ENCODE measurements around the gene POLD4. TPM values are rescaled to one million over a fixed set of nuclear protein-coding genes. Genes with fewer than 3 reads are reported as not detected.

The POLD4 gene
- total RNA-seq, 2 donors from 2014 or later, result 40.7 to 47.6 TPM

DNA sequence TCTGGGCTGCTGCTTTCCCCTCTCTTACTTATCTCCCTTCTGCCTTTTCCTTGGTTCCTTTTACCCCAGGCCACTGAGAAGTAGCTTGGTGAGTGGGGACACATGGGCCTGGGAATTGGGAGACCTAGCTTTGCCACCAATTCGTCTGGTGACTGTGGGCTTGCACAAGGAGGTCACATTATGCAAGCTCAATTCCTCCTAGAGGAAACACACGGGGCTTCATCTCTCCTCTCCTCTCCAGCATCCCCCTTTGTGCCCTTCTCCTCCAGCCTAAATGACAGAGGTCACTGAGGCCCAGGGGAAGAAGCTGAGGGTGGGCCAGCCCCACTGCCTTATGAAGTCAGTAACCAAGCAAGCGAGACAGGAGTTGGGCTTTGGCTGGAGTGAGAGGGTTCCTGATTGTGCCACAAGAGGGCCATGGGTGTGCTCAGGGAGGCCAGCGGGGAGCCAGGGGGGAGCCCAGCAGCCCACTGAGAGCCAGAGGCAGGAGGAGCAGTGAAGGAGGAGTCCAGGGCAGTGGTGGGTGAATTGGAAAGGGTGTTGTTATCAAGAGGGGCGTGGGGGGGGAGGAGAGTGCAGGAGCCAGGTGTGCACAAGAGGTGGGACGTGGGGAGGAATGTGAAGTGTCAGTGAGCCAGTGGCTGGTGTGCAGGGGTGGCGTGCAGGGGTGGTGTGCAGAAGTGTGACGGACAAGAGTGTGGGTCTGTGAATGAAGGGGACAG is 18.0 kb upstream of the POLD4 start:
- peak; percentile 85 for DNase-seq
- peaks cover 38% of the 10 kb centered on the region for H3K4me1 Mint-ChIP-seq
- H3K4me3 ChIP-seq (ENCODE audit: low read length), result peak overlapping the region; percentile 77

DNA sequence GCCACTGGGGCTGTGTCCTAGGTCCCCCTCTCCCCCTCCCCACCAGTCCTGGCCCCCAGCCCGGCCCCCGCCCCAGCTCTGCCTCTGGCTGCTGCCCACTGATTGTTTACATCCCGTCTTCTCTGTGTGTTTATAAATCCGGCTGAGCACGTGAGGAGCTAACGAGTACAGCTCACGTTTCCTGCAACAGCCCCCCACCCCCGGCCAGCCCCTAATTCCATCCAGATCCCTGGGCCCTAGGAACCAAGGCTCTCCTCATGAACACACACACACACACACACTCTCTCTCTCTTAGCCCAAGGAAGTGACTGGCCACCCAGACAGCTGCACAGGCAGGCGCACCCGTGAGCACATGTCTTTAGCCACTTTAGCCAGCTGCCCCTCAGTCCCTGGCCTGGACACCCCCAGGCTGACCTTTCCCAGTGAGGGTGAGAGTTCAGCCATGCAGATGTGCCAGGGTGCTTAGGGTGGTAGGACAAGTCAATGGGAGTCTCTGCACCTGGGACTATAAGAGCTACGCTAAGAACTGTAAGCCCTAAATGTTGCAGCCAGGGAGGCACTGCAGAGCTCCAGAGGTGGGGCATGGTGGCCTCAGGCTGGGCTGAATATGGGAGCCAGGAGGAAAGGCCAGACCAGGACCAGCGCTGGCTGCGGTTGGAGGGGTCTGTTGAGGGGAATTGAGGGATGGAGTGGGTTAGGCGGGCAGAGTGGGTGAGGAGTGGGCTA is 17.2 kb upstream of the POLD4 start:
- Histone ChIP-seq H3K4me3 (ENCODE audit: low read length) (no peak overlapping the region), H3K36me3 (ENCODE audit: control insufficient read depth, insufficient read depth, low read length) (no peaks in the 10 kb centered on the region)
- H3K4me3 Mint-ChIP-seq, result no peak overlapping the region

More for the DNA sequence above, 18.0 kb upstream of the POLD4 start:
- peak overlapping the region; percentile 58 for H3K27ac Mint-ChIP-seq
- no peaks in the 10 kb centered on the region for H3K36me3 Mint-ChIP-seq (ENCODE audit: low read depth)
- peak overlapping the region; percentile 76 for H3K4me3 Mint-ChIP-seq
- H3K9me3 Mint-ChIP-seq, result no peaks in the 10 kb centered on the region
- no peak overlapping the region for H3K9ac ChIP-seq (ENCODE audit: extremely low read depth, low read length, poor library complexity, severe bottlenecking)
- peaks cover 24% of the 10 kb centered on the region for H3K4me1 ChIP-seq (ENCODE audit: control insufficient read depth, insufficient read depth, low read length)
- H3K27me3 ChIP-seq (ENCODE audit: control insufficient read depth, insufficient read depth, low read length, poor library complexity, severe bottlenecking), result no peaks in the 10 kb centered on the region
- H3K9me3 ChIP-seq (ENCODE audit: control insufficient read depth, low read length), result no peaks in the 10 kb centered on the region
- H3K27me3 Mint-ChIP-seq (ENCODE audit: insufficient read depth), result peaks cover 49% of the 10 kb centered on the region
- WGBS, 2 experiments (ENCODE audit: insufficient coverage in 1 of 2, insufficient read length in 1 of 2), result 63 to 89% methylated on average over 3 to 8 of the region's 8 CpGs
- H3K27ac ChIP-seq (ENCODE audit: low read depth, low read length), result no peak overlapping the region
- no peaks in the 10 kb centered on the region for H3K36me3 ChIP-seq (ENCODE audit: control insufficient read depth, insufficient read depth, low read length)
- TF ChIP-seq, protein P1, sequence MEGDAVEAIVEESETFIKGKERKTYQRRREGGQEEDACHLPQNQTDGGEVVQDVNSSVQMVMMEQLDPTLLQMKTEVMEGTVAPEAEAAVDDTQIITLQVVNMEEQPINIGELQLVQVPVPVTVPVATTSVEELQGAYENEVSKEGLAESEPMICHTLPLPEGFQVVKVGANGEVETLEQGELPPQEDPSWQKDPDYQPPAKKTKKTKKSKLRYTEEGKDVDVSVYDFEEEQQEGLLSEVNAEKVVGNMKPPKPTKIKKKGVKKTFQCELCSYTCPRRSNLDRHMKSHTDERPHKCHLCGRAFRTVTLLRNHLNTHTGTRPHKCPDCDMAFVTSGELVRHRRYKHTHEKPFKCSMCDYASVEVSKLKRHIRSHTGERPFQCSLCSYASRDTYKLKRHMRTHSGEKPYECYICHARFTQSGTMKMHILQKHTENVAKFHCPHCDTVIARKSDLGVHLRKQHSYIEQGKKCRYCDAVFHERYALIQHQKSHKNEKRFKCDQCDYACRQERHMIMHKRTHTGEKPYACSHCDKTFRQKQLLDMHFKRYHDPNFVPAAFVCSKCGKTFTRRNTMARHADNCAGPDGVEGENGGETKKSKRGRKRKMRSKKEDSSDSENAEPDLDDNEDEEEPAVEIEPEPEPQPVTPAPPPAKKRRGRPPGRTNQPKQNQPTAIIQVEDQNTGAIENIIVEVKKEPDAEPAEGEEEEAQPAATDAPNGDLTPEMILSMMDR (conservative IDR thresholded peaks at IDR 0.05), result peak; percentile 75

DNA sequence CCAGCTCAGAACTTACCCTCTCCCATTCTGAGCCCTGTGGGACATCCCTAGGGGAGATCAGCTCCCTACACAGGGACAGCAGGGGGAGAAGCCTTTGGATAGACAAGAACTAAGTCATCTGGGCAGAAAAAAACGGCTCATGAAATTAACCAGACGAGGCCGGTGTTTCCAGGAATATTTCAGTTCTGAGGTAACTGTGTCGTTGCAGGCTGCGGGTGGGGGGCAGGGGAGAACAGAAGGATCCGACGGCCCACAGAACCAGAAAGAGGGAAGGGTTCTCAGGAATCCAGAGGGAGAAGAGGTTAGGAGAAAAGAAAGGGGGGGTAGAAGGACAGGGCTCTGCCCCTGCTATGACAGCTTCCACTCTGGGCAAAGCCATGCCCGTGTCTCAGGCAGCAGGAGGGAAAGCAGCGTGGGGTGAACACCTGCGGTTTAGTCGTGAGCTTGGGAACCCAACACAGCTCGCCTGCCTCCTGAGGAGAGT is 16.5 kb upstream of the POLD4 start:
- peaks cover 37% of the 10 kb centered on the region for H3K4me1 Mint-ChIP-seq
- H3K4me3 Mint-ChIP-seq, result peak overlapping the region; percentile 9
- no peak overlapping the region for H3K9ac ChIP-seq (ENCODE audit: extremely low read depth, low read length, poor library complexity, severe bottlenecking)
- H3K36me3 ChIP-seq (ENCODE audit: control insufficient read depth, insufficient read depth, low read length), result no peaks in the 10 kb centered on the region
- H3K4me3 ChIP-seq (ENCODE audit: low read length), result no peak overlapping the region
- TF ChIP-seq, protein P1 (conservative IDR thresholded peaks at IDR 0.05), result no peak
- H3K9me3 ChIP-seq (ENCODE audit: control insufficient read depth, low read length), result no peaks in the 10 kb centered on the region
- no peak overlapping the region for H3K27ac Mint-ChIP-seq
- H3K36me3 Mint-ChIP-seq (ENCODE audit: low read depth), result no peaks in the 10 kb centered on the region
- no peak for DNase-seq
- WGBS, 2 experiments (ENCODE audit: insufficient coverage in 1 of 2, insufficient read length in 1 of 2), result 76 to 77% methylated on average over 11 to 12 of the region's 12 CpGs
- peaks cover 13% of the 10 kb centered on the region for H3K4me1 ChIP-seq (ENCODE audit: control insufficient read depth, insufficient read depth, low read length)
- H3K27ac ChIP-seq (ENCODE audit: low read depth, low read length), result no peak overlapping the region
- peaks cover 43% of the 10 kb centered on the region for H3K27me3 Mint-ChIP-seq (ENCODE audit: insufficient read depth)
- H3K9me3 Mint-ChIP-seq, result no peaks in the 10 kb centered on the region
- H3K27me3 ChIP-seq (ENCODE audit: control insufficient read depth, insufficient read depth, low read length, poor library complexity, severe bottlenecking), result no peaks in the 10 kb centered on the region

More for the DNA sequence above, 17.2 kb upstream of the POLD4 start:
- 69 to 73% methylated on average over 6 to 14 of the region's 14 CpGs for WGBS, 2 experiments (ENCODE audit: insufficient coverage in 1 of 2, insufficient read length in 1 of 2)
- Histone ChIP-seq H3K9ac (ENCODE audit: extremely low read depth, low read length, poor library complexity, severe bottlenecking) (no peak overlapping the region), H3K4me1 (ENCODE audit: control insufficient read depth, insufficient read depth, low read length) (peaks cover 16% of the 10 kb centered on the region), H3K27me3 (ENCODE audit: control insufficient read depth, insufficient read depth, low read length, poor library complexity, severe bottlenecking) (no peaks in the 10 kb centered on the region), H3K9me3 (ENCODE audit: control insufficient read depth, low read length) (no peaks in the 10 kb centered on the region), H3K27ac (ENCODE audit: low read depth, low read length) (no peak overlapping the region)
- H3K36me3 Mint-ChIP-seq (ENCODE audit: low read depth), result no peaks in the 10 kb centered on the region
- TF ChIP-seq, protein P1 (conservative IDR thresholded peaks at IDR 0.05), result no peak
- peaks cover 38% of the 10 kb centered on the region for H3K4me1 Mint-ChIP-seq
- H3K9me3 Mint-ChIP-seq, result no peaks in the 10 kb centered on the region
- H3K27ac Mint-ChIP-seq, result no peak overlapping the region
- peak; percentile 55 for DNase-seq
- peaks cover 46% of the 10 kb centered on the region for H3K27me3 Mint-ChIP-seq (ENCODE audit: insufficient read depth)

Data from endodermal cell (in vitro differentiated cells).